Vagina (tissue), 2 donors: ENCODE data around the gene ZBTB2. TPM values are rescaled to one million over a fixed set of nuclear protein-coding genes. Genes with fewer than 3 reads are reported as not detected.

Experiments used
- DNase-seq, 2 donors: peaks; one replicate each; pipeline ENCODE4 v3.0.0-alpha.2; 2017; ENCODE audit errors: extremely low spot score in 2 of 2
- H3K27ac ChIP-seq: fragments of 200-600 bp; sonication (generic); one replicate; pipeline ENCODE4 v1.5.1; 2019
- H3K27me3 ChIP-seq: fragments of 200-600 bp; sonication (generic); one replicate; pipeline ENCODE4 v1.5.1; 2019
- H3K36me3 ChIP-seq, 2 donors: fragments of 200-600 bp; sonication (generic); one replicate each; pipeline ENCODE4 v1.5.1; 2017 to 2019
- H3K4me1 ChIP-seq: fragments of 200-600 bp; sonication (generic); one replicate; pipeline ENCODE4 v1.5.1; 2019
- H3K4me3 ChIP-seq, 2 donors: fragments of 200-600 bp; sonication (generic); 1 replicate in 1 of 2; 2 replicates in 1 of 2; pipeline ENCODE4 v1.5.1; 2016 to 2019
- H3K9me3 ChIP-seq: fragments of 200-600 bp; sonication (generic); one replicate; pipeline ENCODE4 v1.5.1; 2019
- POLR2A ChIP-seq, 2 donors: fragments of 450-650 bp; IDR thresholded peaks; one replicate each; pipeline ENCODE4 v1.6.1; 2017; ENCODE audit warnings: antibody characterized with exemption in 2 of 2, mild to moderate bottlenecking in 2 of 2, moderate library complexity in 2 of 2
- POLR2AphosphoS5 ChIP-seq, 2 donors: sonication (generic); formaldehyde crosslinking; IDR thresholded peaks; one replicate each; pipeline ENCODE4 v1.9.0; 2017; ENCODE audit warnings: antibody characterized with exemption in 2 of 2, mild to moderate bottlenecking in 2 of 2, low read depth in 1 of 2; ENCODE audit not compliant: insufficient read depth in 1 of 2
- intact Hi-C: fragments of 100-400 bp; cut with DNase I; formaldehyde crosslinking; loops from one replicate; pipeline ENCODE4 v1.15.1; 2023
- total RNA-seq: library from RNA; depleted of rRNA; stranded (reverse); fragments of >200 nt; gene quantifications from one replicate; pipeline ENCODE4 v1.2.3, GENCODE V29; 2016
- TF ChIP-seq, protein P1 (sequence below), 3 experiments: fragments of 450-650 bp in 2 of 3; fragments of 200-600 bp in 1 of 3; sonication (generic) in 1 of 3; IDR thresholded peaks; one replicate each; pipeline ENCODE4 v1.5.1; 2017 to 2019; ENCODE audit warnings: antibody characterized with exemption in 3 of 3, mild to moderate bottlenecking in 2 of 3, moderate library complexity in 2 of 3

ZBTB2 gene
- total RNA-seq, 1 donor from 2014 or later, result 15.0 TPM

DNA sequence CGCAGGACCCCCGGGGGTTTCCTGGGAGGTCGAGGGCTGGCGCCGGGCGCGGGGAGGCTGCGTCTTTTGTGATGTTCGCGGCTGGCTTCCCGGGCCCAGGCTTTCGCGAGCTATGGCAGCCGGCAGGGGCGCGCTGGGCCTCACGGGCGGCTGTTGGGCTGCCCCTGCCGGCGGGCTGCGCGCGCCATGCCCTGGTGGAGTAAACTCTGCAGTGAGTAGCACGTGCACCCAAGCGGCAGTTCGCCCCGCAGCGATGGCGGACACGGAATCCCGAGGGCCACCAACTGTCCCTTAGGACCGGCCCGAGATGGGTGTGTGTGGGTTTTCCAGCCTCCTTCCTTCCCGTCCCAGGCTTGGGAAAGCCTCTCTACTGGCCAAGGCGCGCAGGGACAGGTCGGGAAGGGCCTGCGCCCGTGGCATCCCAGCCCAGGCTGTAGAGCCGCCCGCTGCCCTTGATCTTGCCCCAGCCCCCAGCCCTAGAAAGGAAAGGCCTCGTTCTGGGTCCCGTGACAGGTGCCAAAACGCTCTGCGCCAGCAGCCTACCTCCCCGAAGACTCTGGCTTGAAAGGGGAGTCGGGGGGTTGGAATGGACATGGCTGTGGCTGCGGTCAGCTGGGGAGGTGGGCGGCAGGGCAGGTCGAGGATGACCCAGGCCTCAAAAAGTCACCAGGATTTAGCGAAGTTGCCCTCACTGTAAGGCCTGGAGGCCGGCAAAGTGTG is 49.7 kb downstream of the ZBTB2 start:
- DNase-seq, result no peak

DNA sequence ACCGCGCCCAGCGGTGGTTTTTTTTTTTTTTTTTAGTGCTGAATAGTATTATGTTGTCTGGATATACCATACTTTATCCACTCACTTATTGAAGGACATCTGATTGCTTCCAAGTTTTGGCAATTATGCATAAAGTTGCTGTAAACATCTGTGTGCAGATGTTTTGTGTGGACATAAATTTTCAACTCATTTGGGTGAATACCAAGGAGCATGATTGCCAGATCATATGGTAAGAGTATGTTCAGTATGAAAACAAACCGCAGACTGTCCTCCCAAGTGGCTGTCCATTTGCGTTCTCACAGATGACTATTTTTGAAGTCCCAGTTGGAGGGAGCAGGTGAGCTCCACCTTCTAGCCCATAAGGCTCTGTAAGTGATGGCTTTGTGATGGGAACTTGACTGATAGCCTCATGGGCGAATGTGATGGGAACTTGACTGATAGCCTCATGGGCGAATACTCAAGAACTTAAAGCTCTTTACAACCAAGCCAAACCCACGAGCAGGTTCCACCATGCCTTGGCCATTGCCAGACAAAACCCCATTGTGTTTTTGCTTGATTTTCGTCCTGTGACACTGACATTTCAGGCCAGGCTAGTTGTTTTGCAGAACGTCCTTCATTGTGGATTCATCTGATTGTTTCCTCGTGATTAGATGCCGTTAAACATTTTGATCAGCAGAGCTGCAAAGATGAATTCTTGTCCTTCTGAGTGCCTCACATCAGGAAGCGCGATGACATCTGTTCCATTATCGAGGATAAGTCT is 51.0 kb downstream of the ZBTB2 start:
- H3K36me3 ChIP-seq, result no peaks in the 10 kb centered on the region
- TF ChIP-seq POLR2AphosphoS5 (IDR thresholded peaks at IDR 0.05; ENCODE audit: insufficient read depth in 1 of 2, low read depth in 1 of 2) (no peak), POLR2A (IDR thresholded peaks at IDR 0.05) (no peak)
- TF ChIP-seq, protein P1, sequence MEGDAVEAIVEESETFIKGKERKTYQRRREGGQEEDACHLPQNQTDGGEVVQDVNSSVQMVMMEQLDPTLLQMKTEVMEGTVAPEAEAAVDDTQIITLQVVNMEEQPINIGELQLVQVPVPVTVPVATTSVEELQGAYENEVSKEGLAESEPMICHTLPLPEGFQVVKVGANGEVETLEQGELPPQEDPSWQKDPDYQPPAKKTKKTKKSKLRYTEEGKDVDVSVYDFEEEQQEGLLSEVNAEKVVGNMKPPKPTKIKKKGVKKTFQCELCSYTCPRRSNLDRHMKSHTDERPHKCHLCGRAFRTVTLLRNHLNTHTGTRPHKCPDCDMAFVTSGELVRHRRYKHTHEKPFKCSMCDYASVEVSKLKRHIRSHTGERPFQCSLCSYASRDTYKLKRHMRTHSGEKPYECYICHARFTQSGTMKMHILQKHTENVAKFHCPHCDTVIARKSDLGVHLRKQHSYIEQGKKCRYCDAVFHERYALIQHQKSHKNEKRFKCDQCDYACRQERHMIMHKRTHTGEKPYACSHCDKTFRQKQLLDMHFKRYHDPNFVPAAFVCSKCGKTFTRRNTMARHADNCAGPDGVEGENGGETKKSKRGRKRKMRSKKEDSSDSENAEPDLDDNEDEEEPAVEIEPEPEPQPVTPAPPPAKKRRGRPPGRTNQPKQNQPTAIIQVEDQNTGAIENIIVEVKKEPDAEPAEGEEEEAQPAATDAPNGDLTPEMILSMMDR (IDR thresholded peaks at IDR 0.05), result no peak
- no peak for DNase-seq
- intact Hi-C loops, result no loop called here
- no peaks in the 10 kb centered on the region for H3K27me3 ChIP-seq
- H3K9me3 ChIP-seq, result no peaks in the 10 kb centered on the region
- H3K27ac ChIP-seq, result no peak overlapping the region
- no peak overlapping the region for H3K4me3 ChIP-seq
- no peaks in the 10 kb centered on the region for H3K4me1 ChIP-seq

More for the DNA sequence above, 49.7 kb downstream of the ZBTB2 start:
- Histone ChIP-seq H3K27me3 (no peaks in the 10 kb centered on the region), H3K4me1 (no peaks in the 10 kb centered on the region), H3K9me3 (no peaks in the 10 kb centered on the region), H3K27ac (no peak overlapping the region), H3K36me3 (no peaks in the 10 kb centered on the region), H3K4me3 (no peak overlapping the region)
- TF ChIP-seq, protein P1 (IDR thresholded peaks at IDR 0.05), result no peak
- TF ChIP-seq POLR2A (IDR thresholded peaks at IDR 0.05) (no peak), POLR2AphosphoS5 (IDR thresholded peaks at IDR 0.05; ENCODE audit: insufficient read depth in 1 of 2, low read depth in 1 of 2) (no peak)
- intact Hi-C loops, result no loop called here

DNA sequence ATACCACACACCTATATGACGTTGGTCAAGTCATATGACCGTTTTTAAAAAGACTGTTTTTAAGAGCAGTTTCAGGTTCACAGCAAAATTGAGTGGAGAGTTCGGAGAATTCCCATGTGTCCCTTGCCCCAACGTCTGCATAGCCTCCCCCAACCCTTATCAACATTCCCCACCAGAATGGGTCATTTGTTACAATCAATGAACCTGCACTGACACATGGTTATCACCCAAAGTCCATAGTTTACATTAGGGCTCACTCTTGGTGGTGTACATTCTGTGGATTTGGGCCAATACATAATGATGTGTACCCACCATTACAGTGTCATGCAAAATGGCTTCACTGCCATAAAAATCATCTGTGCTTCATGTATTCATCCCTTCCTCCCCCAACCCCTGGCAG is 52.0 kb downstream of the ZBTB2 start:
- H3K27me3 ChIP-seq, result no peaks in the 10 kb centered on the region
- TF ChIP-seq, protein P1 (IDR thresholded peaks at IDR 0.05), result no peak
- no peak for TF ChIP-seq POLR2AphosphoS5 (IDR thresholded peaks at IDR 0.05; ENCODE audit: insufficient read depth in 1 of 2, low read depth in 1 of 2)
- TF ChIP-seq POLR2A (IDR thresholded peaks at IDR 0.05), result no peak
- H3K27ac ChIP-seq, result no peak overlapping the region
- intact Hi-C loops, result loop anchor here (5.0 kb wide), 1 partner anchor 442 kb away; no protein-coding TSS in a partner anchor
- H3K4me1 ChIP-seq, result no peaks in the 10 kb centered on the region
- H3K36me3 ChIP-seq, result no peaks in the 10 kb centered on the region
- H3K4me3 ChIP-seq, result no peak overlapping the region
- no peak for DNase-seq
- H3K9me3 ChIP-seq, result no peaks in the 10 kb centered on the region

- Histone ChIP-seq H3K36me3 (no peaks in the 10 kb centered on the region), H3K9me3 (no peaks in the 10 kb centered on the region), H3K4me1 (no peaks in the 10 kb centered on the region), H3K4me3 (no peak overlapping the region), H3K27me3 (no peaks in the 10 kb centered on the region), H3K27ac (no peak overlapping the region)
- intact Hi-C loops, result loop anchor here (5.0 kb wide), 1 partner anchor 441 kb away; no protein-coding TSS in a partner anchor
- TF ChIP-seq, protein P1 (IDR thresholded peaks at IDR 0.05), result no peak
- no peak for TF ChIP-seq POLR2A (IDR thresholded peaks at IDR 0.05)
- no peak for TF ChIP-seq POLR2AphosphoS5 (IDR thresholded peaks at IDR 0.05; ENCODE audit: insufficient read depth in 1 of 2, low read depth in 1 of 2)
- DNase-seq, result no peak
Observed at GRCh38 chr6:151338651-151339200, 52.6 kb downstream of the ZBTB2 start.
